Suprapubic skin (tissue), 3 donors: ENCODE measurements around the gene C2CD4C.
"Not testable (repeated sequence)": the region's sequence is repeated elsewhere in the genome, so short reads cannot be mapped to it uniquely, and the experiment has no call there.

Experiments used
- EP300 ChIP-seq: sonication (generic); formaldehyde crosslinking; IDR thresholded peaks from one replicate; pipeline ENCODE4 v1.6.1; 2017; ENCODE audit warnings: antibody characterized with exemption
- TF ChIP-seq, protein P1 (sequence below), 2 donors: fragments of 200-600 bp in 1 of 2; fragments of 450-650 bp in 1 of 2; sonication (generic) in 1 of 2; IDR thresholded peaks; one replicate each; pipeline ENCODE4 v1.5.1; 2016 to 2019; ENCODE audit warnings: antibody characterized with exemption in 2 of 2, mild to moderate bottlenecking in 1 of 2, moderate library complexity in 1 of 2

DNA sequence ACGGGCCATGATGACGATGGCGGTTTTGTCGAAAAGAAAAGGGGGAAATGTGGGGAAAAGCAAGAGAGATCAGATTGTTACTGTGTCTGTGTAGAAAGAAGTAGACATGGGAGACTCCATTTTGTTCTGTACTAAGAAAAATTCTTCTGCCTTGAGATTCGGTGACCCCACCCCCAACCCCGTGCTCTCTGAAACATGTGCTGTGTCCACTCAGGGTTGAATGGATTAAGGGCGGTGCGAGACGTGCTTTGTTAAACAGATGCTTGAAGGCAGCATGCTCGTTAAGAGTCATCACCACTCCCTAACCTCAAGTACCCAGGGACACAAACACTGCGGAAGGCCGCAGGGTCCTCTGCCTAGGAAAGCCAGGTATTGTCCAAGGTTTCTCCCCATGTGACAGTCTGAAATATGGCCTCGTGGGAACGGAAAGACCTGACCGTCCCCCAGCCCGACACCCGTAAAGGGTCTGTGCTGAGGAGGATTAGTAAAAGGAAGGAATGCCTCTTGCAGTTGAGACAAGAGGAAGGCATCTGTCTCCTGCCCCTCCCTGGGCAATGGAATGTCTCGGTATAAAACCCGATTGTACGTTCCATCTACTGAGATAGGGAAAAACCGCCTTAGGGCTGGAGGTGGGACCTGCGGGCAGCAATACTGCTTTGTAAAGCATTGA is 22.2 kb downstream of the C2CD4C start:
- TF ChIP-seq EP300: not testable (repeated sequence)
- TF ChIP-seq, protein P1, sequence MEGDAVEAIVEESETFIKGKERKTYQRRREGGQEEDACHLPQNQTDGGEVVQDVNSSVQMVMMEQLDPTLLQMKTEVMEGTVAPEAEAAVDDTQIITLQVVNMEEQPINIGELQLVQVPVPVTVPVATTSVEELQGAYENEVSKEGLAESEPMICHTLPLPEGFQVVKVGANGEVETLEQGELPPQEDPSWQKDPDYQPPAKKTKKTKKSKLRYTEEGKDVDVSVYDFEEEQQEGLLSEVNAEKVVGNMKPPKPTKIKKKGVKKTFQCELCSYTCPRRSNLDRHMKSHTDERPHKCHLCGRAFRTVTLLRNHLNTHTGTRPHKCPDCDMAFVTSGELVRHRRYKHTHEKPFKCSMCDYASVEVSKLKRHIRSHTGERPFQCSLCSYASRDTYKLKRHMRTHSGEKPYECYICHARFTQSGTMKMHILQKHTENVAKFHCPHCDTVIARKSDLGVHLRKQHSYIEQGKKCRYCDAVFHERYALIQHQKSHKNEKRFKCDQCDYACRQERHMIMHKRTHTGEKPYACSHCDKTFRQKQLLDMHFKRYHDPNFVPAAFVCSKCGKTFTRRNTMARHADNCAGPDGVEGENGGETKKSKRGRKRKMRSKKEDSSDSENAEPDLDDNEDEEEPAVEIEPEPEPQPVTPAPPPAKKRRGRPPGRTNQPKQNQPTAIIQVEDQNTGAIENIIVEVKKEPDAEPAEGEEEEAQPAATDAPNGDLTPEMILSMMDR (IDR thresholded peaks at IDR 0.05): not testable (repeated sequence)
